HG03064 (cell line): ENCODE measurements around the gene PAQR8.
A peak's percentile ranks its signal among the peaks of the same experiment; 100 is the strongest.
"Not testable (repeated sequence)": the region's sequence is repeated elsewhere in the genome, so short reads cannot be mapped to it uniquely, and the experiment has no call there.

ENCODE experiments used
- ATAC-seq: cut with Tn5 transposase; IDR thresholded peaks from one replicate; pipeline ENCODE4 v1.9.1; 2021; ENCODE audit warnings: low read depth; ENCODE audit not compliant: unreplicated experiment

Gene PAQR8

DNA sequence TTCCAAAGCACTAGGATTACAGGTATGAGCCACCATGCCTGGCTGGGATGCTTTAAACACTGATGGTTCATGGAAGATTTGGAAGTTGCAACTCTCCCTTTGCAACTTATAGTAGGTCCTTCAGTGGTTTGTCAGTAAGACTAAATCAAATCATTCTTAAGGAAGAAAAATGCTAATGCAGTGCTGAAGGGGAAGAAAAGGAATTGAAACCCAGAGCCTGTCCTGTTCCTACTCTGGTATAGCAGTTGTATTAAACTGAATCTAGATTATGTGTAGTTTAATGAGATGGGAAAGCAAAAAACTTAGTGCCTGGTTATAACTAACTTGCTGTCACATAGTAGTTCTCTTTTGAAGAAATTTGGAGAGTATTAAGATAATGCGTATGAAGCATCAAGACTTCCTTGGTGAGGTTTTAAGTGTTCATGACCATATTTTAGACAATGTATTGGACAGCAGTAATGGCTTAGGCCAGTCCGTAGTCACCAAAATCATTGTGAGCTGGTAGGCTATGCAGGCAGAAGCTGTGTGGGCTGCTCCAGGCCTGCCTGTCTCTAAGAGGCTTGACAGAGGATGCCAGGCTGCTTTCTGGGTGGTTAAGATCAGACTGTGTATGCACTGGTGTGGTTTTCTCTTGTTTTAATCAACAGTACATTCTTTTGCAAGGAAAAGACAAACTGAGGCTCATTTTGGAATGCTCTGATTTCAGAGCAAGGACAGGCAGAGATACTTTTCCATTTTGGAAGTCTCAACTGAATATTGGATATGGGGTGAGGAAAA, 14.0 kb downstream of the PAQR8 start:
- no peak for ATAC-seq

DNA sequence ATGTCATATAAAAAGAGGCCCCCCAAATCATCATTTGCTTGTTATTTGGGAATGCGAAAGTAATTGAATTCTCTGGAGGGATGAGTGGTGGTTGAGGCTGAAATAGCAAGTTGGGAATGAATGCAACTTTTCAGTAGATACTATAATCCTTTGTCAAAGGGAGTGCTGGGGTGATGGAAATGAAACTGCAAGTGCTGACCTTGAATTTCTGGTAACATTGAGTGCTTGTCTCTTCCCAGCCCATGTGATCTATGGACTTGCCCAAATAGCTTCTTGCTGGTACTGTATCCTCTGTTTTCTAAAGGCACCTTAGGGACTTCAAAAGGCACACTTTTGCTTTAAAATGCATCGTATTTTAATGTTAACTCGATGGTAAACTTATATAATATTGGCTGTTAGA, 14.8 kb downstream of the PAQR8 start:
- ATAC-seq, result no peak

DNA sequence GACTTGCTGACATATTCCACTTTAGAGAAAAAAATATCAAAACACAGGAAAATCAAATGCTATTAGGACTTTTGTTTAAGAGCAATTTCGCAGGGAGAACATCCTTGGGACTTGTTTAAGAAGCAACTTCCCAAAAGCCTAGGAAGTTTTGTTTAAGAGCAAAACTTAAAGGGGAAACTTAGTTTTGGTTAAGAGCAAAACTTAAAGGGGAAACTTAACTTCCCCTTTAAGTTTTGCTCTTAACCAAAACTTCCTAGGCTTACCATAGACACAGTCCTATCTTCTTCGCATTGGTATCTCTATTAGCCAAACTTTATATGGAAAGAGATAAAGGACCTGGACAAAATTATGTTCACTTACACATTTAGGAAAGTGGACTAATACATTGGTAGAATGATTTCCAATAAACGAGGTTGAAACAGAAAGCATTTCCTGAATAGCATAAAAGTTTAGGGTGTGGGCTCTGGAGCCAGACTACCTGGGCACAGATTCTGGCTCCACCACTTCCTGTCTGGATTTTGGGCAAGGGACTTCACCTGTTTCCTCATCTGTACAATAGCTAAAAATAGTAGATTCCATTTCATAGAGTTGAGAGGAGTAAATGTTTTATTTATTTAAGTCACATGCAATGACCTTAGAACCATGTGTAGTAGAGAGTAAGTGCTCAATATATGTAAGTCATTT, 15.7 kb downstream of the PAQR8 start:
- no peak for ATAC-seq

DNA sequence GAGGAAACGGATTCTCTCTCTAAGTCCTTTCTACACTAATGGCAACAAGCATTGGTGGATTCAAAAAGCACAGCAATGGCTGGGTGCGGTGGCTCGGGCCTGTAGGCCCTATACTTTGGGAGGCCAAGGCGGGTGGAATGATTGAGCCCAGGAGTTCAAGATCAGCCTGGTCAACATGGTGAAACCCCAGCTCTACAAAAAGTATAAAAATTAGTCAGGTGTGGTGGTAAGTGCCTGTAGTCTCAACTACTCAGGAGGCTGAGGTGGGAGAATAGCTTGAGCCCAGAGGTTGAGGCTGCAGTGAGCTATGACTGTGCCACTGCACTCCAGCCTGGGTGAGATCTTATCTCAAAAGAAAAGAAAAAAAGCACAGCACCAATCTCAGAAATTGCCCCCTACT, 19.3 kb downstream of the PAQR8 start:
- no peak for ATAC-seq

DNA sequence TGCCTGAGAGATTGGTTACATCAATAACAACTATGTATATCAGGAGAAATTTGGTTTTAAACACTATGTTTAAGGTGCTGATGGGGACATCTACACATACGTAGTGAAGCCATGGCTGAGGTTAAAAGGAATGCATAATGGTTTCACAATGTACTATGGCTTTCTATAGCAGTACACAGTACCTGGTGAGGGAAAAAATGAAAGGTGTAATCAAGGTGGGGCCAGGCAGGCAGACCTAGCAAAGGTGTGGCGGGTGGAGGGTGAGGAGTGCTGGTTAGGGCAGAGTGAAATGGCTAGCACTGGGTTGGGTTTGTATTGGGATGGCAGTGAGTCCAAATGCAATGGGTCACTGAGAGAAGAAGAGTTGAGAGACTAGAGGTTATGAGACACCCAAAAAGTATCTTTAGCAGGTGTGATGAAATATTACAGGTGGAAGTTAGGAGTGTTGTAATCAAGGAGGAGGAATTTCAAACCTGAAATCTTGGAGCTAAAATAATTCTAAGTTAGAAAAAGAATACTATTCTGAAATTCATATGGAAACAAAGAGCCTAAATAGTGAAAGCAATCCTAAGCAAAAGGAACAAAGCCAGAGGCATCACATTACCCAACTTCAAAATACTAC, 22.3 kb downstream of the PAQR8 start:
- no peak for ATAC-seq

DNA sequence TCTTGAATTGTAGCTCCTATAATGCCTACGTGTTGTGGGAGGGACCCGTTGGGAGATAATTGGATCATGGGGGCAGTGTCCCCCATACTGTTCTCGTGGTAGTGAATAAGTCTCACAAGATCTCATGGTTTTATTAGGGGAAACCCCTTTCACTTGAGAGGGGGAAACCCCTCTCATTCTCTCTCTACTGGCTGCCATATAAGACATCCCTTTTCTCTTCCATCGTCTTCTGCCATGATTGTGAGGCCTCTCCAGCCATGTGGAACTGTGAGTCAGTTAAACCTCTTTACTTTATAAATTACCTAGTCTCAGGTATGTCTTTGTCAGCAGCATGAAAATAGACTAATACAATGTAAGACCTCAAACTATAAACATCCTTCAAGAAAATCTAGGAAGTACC, 23.1 kb downstream of the PAQR8 start:
- no peak for ATAC-seq

DNA sequence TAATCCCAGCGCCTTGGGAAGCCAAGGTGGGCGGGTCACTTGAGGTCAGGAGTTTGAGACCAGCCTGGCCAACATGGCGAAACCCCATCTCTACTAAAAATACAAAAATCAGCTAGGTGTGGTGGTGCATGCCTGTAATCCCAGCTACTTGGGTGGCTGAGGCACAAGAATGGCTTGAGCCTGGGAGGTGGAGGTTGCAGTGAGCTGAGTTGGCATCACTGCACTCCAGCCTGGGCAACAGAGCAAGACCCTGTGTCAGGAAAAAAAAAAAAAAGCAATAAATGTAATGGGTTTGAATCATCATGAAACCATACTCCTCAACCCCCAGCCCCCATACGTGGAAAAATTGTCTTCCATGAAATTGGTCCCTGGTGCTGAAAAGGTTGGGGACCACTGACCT, 26.2 kb downstream of the PAQR8 start:
- ATAC-seq, result not testable (repeated sequence)

DNA sequence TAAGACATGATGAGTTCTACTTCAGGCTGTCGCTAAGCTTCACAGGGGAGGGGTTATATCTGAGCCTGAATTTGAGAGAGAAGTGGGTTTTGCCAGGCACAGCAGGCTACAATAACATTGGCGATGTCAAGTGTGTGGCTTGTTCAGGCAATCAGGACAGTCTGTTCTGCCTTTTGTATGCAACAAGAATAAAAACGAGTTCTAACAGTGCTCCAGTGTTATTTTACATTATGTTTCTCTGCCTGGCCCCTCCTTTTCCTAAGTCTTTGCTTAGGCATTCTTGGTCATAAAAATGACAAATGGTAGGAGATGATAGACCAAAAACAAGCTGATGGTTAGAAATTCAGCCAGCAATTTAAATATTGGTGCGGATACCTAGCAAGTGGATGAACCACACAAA, 26.8 kb downstream of the PAQR8 start:
- no peak for ATAC-seq

DNA sequence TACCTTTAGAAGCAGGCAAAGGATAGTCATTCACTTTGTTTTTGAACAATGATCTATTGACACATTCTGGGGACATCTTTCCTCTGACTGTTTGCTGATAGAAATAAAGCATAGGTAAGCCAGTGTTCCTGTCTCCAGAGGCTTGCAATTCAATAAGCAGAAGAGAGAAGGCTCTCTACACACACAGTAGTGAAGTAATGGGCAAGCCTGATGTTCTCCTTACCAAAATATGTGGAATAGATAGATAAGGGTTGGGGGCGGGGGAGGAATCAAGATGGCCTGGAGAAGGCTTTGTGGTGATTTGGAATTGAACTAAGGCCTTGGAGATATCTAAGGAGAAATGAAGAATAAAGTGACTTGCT, 27.3 kb downstream of the PAQR8 start:
- no peak for ATAC-seq

DNA sequence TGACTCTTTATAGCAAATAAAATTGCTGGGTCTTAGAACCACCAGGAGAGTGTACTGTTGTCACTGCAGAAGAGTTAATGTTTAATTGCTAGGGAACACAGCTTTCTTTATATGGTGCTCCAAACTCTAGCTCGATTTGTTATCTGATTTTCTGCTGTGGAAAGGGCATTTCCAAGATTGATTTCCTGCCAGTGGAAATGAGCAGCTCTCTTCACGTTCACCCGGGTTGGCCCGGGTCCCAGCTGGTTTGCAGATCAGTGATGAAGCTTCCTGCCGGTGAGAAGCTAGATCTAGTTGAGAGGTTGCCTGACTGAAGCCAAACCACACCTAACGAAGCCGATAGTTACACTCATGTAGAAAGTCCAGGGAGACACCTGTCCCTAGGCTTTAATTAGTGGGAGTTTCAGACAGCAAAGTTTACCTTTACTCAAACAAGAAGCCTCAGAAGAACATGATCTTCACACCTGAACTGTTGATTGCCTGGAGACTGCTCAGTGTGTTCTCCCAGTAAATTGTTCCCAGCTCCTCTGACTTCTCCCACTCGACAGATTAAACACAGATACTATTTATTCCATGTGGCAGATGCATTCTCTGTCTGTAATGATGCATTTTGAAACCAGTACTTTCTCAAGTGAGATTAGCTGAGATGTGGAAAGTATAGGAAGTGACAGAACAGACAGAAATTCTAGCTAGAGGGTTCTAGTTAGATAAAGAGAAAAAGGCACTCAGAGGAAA, 27.8 kb downstream of the PAQR8 start:
- ATAC-seq, result peak; percentile 63

DNA sequence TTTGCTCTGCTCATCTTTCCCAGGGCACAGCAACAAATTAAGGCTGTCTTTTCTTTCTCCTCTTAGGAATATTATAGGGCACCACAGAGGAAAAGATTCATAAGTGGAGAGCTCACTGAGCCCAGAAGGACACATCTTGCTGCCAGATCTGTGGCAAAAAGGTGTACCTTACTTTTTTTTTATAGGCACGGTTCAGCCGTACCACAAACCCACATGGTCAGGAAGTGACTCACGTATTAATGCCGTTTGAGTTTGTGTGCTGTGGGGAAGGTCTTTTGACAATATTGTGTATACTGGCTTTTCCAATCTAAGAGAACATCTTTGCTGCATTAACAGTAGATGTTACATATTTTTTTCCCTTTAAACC, 28.4 kb downstream of the PAQR8 start:
- peak; percentile 47 for ATAC-seq

DNA sequence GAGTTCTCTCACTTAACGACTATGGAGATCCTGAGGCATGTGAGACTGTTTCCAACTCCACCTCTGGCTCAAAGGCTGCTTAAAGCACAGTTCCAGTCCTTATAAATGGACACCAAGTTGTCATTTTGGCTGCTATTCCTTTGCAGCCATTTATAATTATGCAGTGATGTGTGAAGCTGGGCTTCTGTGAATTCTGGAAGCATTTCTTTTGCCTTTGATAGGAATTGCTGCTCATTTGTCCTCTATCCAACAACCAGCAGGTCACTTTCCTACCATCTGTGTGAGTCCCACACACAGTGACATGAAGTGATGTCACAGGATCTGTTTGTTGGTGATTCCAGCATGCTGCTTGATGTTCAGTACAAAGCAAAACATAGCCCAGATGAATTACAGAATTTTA, 29.6 kb downstream of the PAQR8 start:
- ATAC-seq, result no peak

DNA sequence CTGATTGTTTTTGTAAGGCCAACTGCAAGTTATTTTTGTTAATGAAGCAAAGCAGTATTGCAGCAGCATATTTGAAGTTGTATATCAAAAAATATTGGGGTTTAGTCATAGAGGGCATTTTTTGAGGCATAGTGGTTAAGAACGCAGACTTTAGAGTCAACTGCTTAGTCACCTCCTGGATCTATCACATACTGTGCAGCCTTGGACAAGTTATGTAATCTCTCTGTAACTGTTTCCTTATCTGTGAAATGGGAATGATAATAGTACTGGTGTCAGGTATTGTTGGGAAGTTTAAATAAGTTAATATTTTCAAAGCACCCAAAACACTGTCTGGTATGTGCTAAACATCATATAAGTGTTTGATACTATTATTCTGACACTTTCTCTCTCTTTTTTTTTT, 31.0 kb downstream of the PAQR8 start:
- no peak for ATAC-seq

DNA sequence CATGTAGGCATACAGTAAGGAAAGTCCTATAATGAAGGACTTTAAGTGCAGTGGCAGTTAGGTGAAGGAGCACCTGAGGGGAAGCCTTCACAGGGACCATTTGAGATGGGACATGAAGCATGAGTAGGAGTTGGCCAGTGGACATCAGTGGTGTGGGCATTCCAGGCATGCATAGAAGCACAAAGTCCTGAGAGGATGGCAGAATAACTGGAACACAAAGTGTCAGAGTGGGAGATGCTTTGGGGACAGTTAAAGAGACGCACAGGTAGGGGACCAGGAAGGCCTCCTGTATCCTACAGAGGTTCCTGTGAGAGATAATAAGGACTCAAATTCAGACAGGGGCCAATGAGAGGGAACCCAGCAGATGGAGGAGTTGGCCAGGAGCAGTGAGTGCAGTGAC, 31.8 kb downstream of the PAQR8 start:
- no peak for ATAC-seq

DNA sequence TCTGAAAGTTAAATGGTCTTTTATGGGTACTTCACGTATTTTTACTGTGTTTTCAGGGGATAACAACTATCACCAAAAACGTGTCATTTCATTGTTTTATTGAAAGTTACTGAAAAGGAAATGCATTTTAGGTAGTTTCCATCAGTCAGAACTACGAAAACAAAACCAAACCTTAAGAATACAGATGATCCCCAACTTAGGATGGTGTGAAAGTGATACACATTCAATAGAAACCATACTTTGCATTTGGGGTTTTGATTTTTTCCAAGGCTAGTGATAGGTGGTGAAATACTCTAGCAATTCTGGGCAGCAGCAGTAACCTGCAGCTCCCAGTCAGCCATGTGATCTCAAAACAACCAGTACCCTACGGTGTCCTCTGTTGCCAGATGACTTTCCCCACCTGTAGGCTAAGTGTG, 32.3 kb downstream of the PAQR8 start:
- ATAC-seq, result peak; percentile 46

DNA sequence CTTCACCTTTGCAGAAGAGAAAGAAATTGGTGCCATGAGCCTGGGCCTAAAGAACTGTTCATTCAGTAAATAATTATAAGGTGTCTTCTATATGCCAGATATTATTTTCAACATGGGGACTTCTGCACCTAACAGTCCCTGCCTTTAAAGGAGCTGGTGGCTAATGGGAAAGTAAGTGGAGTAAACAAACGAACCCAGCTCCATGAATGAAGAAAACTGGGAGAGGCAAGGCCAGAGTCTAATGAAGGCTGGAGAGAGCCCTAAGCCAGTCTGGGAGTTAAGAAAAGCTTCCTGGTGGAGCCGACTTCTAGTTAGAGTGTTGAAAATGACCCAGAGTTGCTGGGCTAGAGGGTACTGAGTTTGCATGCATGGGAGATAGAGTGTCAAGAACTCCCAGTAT, 34.0 kb downstream of the PAQR8 start:
- ATAC-seq, result no peak

DNA sequence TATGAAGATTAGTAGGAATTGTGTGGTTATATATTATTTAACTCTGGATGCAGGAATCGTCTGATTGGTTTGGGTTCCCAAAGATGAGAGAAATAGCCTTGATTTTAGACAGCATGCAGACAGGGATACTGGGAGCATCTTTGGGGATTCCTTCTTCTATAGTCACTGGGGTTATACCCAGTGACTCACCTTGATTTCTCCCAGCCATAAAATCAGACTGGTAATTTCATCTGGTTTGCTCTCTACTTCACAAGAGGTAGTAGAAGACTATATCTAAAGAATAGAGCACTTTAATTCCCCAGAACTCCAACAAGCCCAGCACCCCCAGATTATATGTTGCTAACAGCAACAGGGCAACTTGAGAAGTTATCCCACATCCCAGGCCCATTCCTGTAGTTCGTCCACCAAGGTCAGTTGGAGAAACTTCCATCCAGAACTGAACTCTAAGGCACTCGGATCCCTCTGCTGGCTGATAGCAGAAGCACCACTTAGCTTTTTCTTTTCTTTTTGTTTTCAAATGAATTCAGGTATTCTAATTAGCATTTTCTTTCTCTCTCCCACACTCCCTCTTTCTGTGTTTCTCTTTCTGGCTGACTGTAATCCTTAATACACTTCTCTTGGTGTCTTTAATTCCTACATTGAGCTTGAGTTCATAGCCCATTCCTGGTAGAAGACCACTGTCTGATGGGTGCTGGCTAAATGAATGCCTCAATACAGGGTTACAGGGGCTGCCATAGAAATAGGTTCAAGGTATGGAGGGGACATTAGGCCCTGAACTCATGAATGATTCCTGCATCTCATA, 37.8 kb downstream of the PAQR8 start:
- no peak for ATAC-seq

DNA sequence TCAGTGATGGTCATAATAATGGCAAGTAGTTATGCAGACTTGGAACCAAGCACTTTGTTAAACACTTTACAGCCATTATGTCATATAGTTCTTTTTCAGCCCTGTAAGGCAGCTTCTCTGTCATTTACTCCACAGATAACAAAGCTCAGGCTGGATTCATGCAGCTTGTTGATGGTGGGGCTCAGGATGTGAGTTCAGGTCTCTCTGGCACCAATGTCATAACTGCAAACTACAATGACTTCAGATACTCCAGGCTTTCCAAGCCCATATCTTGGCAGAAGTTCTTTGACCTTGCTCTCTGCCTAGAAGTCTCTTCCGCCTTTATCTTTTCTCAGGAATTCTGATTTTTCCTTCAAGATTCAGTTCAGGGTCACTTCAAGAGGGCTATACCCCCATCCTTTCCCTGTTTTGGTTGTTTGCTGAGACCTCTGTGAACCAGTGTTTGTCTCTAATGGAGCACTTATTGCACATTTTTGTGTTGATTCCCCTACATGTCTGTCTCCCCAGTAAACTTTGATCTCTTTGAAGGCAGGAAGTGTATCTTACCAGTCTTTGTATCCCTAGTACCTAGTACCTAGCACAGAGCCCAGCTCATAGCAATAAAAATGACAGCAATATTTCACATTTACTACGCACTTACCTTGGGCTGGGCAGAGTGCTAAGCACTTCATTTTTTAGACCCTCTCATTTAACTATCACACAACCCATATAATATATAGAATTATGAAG, 38.5 kb downstream of the PAQR8 start:
- ATAC-seq, result no peak

DNA sequence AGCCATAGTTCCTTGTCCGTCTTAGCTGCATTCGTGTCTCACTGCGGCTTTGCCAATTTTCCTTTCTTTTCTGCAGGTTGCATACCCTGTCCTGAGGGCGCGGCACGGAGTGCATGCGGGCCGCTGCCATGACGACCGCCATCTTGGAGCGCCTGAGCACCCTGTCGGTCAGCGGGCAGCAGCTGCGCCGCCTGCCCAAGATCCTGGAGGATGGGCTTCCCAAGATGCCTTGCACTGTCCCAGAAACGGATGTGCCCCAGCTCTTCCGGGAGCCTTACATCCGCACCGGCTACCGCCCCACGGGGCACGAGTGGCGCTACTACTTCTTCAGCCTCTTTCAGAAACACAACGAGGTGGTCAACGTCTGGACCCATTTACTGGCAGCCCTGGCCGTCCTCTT, 41.1 kb downstream of the PAQR8 start:
- no peak for ATAC-seq

DNA sequence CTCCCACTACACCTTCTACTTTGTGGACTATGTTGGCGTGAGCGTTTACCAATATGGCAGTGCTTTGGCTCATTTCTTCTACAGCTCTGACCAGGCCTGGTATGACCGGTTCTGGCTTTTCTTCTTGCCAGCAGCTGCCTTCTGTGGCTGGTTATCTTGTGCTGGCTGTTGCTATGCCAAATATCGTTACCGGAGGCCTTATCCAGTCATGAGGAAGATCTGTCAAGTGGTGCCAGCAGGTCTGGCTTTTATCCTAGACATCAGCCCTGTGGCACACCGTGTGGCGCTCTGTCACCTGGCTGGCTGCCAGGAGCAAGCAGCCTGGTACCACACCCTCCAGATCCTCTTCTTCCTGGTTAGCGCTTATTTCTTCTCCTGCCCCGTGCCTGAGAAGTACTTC, 41.7 kb downstream of the PAQR8 start:
- ATAC-seq, result no peak
